ENCODE results near the gene TBC1D20.
"Not testable (repeated sequence)": the region's sequence is repeated elsewhere in the genome, so short reads cannot be mapped to it uniquely, and the experiment has no call there.

TBC1D20 gene

GRCh38 chr20:400454-401275 is 61.7 kb downstream of the TBC1D20 start:
- no peaks in the 10 kb centered on the region for H3K27me3 ChIP-seq (ENCODE audit: control insufficient read depth, insufficient read depth, low read length)
- peaks cover 9% of the 10 kb centered on the region for H3K36me3 ChIP-seq (ENCODE audit: control insufficient read depth, low read depth, low read length)
- H3K9me3 ChIP-seq (ENCODE audit: control insufficient read depth, low read depth, low read length): no peaks in the 10 kb centered on the region
- H3K27ac ChIP-seq (ENCODE audit: low read length): no peak overlapping the region
- no peak overlapping the region for H3K4me3 ChIP-seq (ENCODE audit: low read length)
- peaks cover 10% of the 10 kb centered on the region for H3K4me1 ChIP-seq (ENCODE audit: control insufficient read depth, low read depth, low read length)
- H3K9ac ChIP-seq (ENCODE audit: low read length): no peak overlapping the region

GRCh38 chr20:400128-400453 is 62.2 kb downstream of the TBC1D20 start:
- Histone ChIP-seq H3K9ac (ENCODE audit: low read length) (no peak overlapping the region), H3K4me3 (ENCODE audit: low read length) (no peak overlapping the region), H3K4me1 (ENCODE audit: control insufficient read depth, low read depth, low read length) (peaks cover 10% of the 10 kb centered on the region), H3K27ac (ENCODE audit: low read length) (no peak overlapping the region), H3K36me3 (ENCODE audit: control insufficient read depth, low read depth, low read length) (peaks cover 11% of the 10 kb centered on the region), H3K27me3 (ENCODE audit: control insufficient read depth, insufficient read depth, low read length) (no peaks in the 10 kb centered on the region), H3K9me3 (ENCODE audit: control insufficient read depth, low read depth, low read length) (no peaks in the 10 kb centered on the region)

- Histone ChIP-seq H3K4me1 (ENCODE audit: control insufficient read depth, low read depth, low read length) (peaks cover 10% of the 10 kb centered on the region), H3K27ac (ENCODE audit: low read length) (no peak overlapping the region)
Measured at GRCh38 chr20:399182-399707, 63.1 kb downstream of the TBC1D20 start.

GRCh38 chr20:397432-398237 is 64.7 kb downstream of the TBC1D20 start:
- Histone ChIP-seq H3K4me1 (ENCODE audit: control insufficient read depth, low read depth, low read length) (peaks cover 10% of the 10 kb centered on the region), H3K27ac (ENCODE audit: low read length) (no peak overlapping the region), H3K27me3 (ENCODE audit: control insufficient read depth, insufficient read depth, low read length) (no peaks in the 10 kb centered on the region), H3K9ac (ENCODE audit: low read length) (no peak overlapping the region), H3K36me3 (ENCODE audit: control insufficient read depth, low read depth, low read length) (peaks cover 11% of the 10 kb centered on the region), H3K4me3 (ENCODE audit: low read length) (no peak overlapping the region), H3K9me3 (ENCODE audit: control insufficient read depth, low read depth, low read length) (no peaks in the 10 kb centered on the region)

More at GRCh38 chr20:399182-399707, 63.1 kb downstream of the TBC1D20 start:
- no peak overlapping the region for H3K9ac ChIP-seq (ENCODE audit: low read length)
- no peak overlapping the region for H3K4me3 ChIP-seq (ENCODE audit: low read length)
- peaks cover 11% of the 10 kb centered on the region for H3K36me3 ChIP-seq (ENCODE audit: control insufficient read depth, low read depth, low read length)
- no peaks in the 10 kb centered on the region for H3K9me3 ChIP-seq (ENCODE audit: control insufficient read depth, low read depth, low read length)
- no peaks in the 10 kb centered on the region for H3K27me3 ChIP-seq (ENCODE audit: control insufficient read depth, insufficient read depth, low read length)

- Histone ChIP-seq H3K4me1 (ENCODE audit: control insufficient read depth, low read depth, low read length) (peaks cover 10% of the 10 kb centered on the region), H3K36me3 (ENCODE audit: control insufficient read depth, low read depth, low read length) (peaks cover 11% of the 10 kb centered on the region), H3K27me3 (ENCODE audit: control insufficient read depth, insufficient read depth, low read length) (no peaks in the 10 kb centered on the region), H3K9ac (ENCODE audit: low read length) (no peak overlapping the region), H3K27ac (ENCODE audit: low read length) (no peak overlapping the region), H3K4me3 (ENCODE audit: low read length) (no peak overlapping the region), H3K9me3 (ENCODE audit: control insufficient read depth, low read depth, low read length) (no peaks in the 10 kb centered on the region)
Measured at GRCh38 chr20:396619-397431, 65.5 kb downstream of the TBC1D20 start.

- no peak overlapping the region for H3K27ac ChIP-seq (ENCODE audit: low read length)
Measured at GRCh38 chr20:396252-396618, 66.1 kb downstream of the TBC1D20 start.

GRCh38 chr20:393296-393695 is 69.0 kb downstream of the TBC1D20 start:
- not testable (repeated sequence) for H3K4me3 ChIP-seq (ENCODE audit: low read length); H3K27ac ChIP-seq (ENCODE audit: low read length); H3K27me3 ChIP-seq (ENCODE audit: control insufficient read depth, insufficient read depth, low read length); H3K9ac ChIP-seq (ENCODE audit: low read length); H3K9me3 ChIP-seq (ENCODE audit: control insufficient read depth, low read depth, low read length); H3K4me1 ChIP-seq (ENCODE audit: control insufficient read depth, low read depth, low read length)
- H3K36me3 ChIP-seq (ENCODE audit: control insufficient read depth, low read depth, low read length): peaks cover 16% of the 10 kb centered on the region

More at GRCh38 chr20:396252-396618, 66.1 kb downstream of the TBC1D20 start:
- H3K36me3 ChIP-seq (ENCODE audit: control insufficient read depth, low read depth, low read length): peaks cover 11% of the 10 kb centered on the region
- no peaks in the 10 kb centered on the region for H3K27me3 ChIP-seq (ENCODE audit: control insufficient read depth, insufficient read depth, low read length)
- H3K4me3 ChIP-seq (ENCODE audit: low read length): no peak overlapping the region
- H3K9me3 ChIP-seq (ENCODE audit: control insufficient read depth, low read depth, low read length): no peaks in the 10 kb centered on the region
- H3K4me1 ChIP-seq (ENCODE audit: control insufficient read depth, low read depth, low read length): peaks cover 10% of the 10 kb centered on the region
- no peak overlapping the region for H3K9ac ChIP-seq (ENCODE audit: low read length)

GRCh38 chr20:391041-391711 is 71.2 kb downstream of the TBC1D20 start:
- Histone ChIP-seq H3K9ac (ENCODE audit: low read length) (no peak overlapping the region), H3K9me3 (ENCODE audit: control insufficient read depth, low read depth, low read length) (no peaks in the 10 kb centered on the region), H3K4me1 (ENCODE audit: control insufficient read depth, low read depth, low read length) (no peaks in the 10 kb centered on the region), H3K36me3 (ENCODE audit: control insufficient read depth, low read depth, low read length) (peaks cover 8% of the 10 kb centered on the region), H3K27ac (ENCODE audit: low read length) (no peak overlapping the region), H3K27me3 (ENCODE audit: control insufficient read depth, insufficient read depth, low read length) (no peaks in the 10 kb centered on the region), H3K4me3 (ENCODE audit: low read length) (no peak overlapping the region)

- no peaks in the 10 kb centered on the region for H3K9me3 ChIP-seq (ENCODE audit: control insufficient read depth, low read depth, low read length)
- no peak overlapping the region for H3K4me3 ChIP-seq (ENCODE audit: low read length)
- peaks cover 5% of the 10 kb centered on the region for H3K36me3 ChIP-seq (ENCODE audit: control insufficient read depth, low read depth, low read length)
- H3K9ac ChIP-seq (ENCODE audit: low read length): no peak overlapping the region
- H3K27ac ChIP-seq (ENCODE audit: low read length): no peak overlapping the region
- H3K27me3 ChIP-seq (ENCODE audit: control insufficient read depth, insufficient read depth, low read length): no peaks in the 10 kb centered on the region
- no peaks in the 10 kb centered on the region for H3K4me1 ChIP-seq (ENCODE audit: control insufficient read depth, low read depth, low read length)
Measured at GRCh38 chr20:389220-389619, 73.1 kb downstream of the TBC1D20 start.

GRCh38 chr20:388034-388994 is 74.0 kb downstream of the TBC1D20 start:
- Histone ChIP-seq H3K4me3 (ENCODE audit: low read length) (no peak overlapping the region), H3K27me3 (ENCODE audit: control insufficient read depth, insufficient read depth, low read length) (no peaks in the 10 kb centered on the region), H3K4me1 (ENCODE audit: control insufficient read depth, low read depth, low read length) (no peaks in the 10 kb centered on the region), H3K9me3 (ENCODE audit: control insufficient read depth, low read depth, low read length) (no peaks in the 10 kb centered on the region), H3K27ac (ENCODE audit: low read length) (no peak overlapping the region), H3K9ac (ENCODE audit: low read length) (no peak overlapping the region), H3K36me3 (ENCODE audit: control insufficient read depth, low read depth, low read length) (peaks cover 5% of the 10 kb centered on the region)

Measured in iPS-18a (cell line).